GM12878 (cell line): ENCODE results near the gene ZCRB1. TPM values are rescaled to one million over a fixed set of nuclear protein-coding genes. Genes with fewer than 3 reads are reported as not detected.

Source experiments
- BACH1 ChIP-seq: fragments of 450-650 bp; IDR thresholded peaks from 2 replicates; pipeline ENCODE4 v1.6.1; 2017; ENCODE audit warnings: mild to moderate bottlenecking, borderline replicate concordance
- CBFB ChIP-seq: IDR thresholded peaks from 2 replicates; pipeline ENCODE4 v1.6.1; 2016; ENCODE audit warnings: antibody characterized with exemption, low read depth
- DPF2 ChIP-seq: fragments of 450-650 bp; IDR thresholded peaks from 2 replicates; pipeline ENCODE4 v1.6.1; 2017; ENCODE audit warnings: mild to moderate bottlenecking
- EZH2 ChIP-seq: IDR thresholded peaks from 2 replicates; pipeline ENCODE4 v1.6.1; 2012; ENCODE audit warnings: low read depth, mild to moderate bottlenecking, control low read depth, inconsistent platforms, low read length, borderline replicate concordance; ENCODE audit not compliant: control insufficient read depth
- HDAC6 ChIP-seq: fragments of 200-600 bp; sonication (generic); IDR thresholded peaks from one replicate; pipeline ENCODE4 v1.8.0; 2017; ENCODE audit warnings: antibody characterized with exemption; ENCODE audit not compliant: unreplicated experiment
- JUND ChIP-seq: IDR thresholded peaks from 2 replicates; pipeline ENCODE4 v1.6.1; 2012; ENCODE audit warnings: low read depth, mild to moderate bottlenecking, low read length, improper control_type of control experiment, moderate library complexity
- MTA2 ChIP-seq: fragments of 450-650 bp; IDR thresholded peaks from 2 replicates; pipeline ENCODE4 v1.6.1; 2016; ENCODE audit warnings: low read depth, mild to moderate bottlenecking, moderate library complexity
- NFYA ChIP-seq: IDR thresholded peaks from 2 replicates; pipeline ENCODE4 v1.6.1; 2011; ENCODE audit warnings: low read depth, mild to moderate bottlenecking, low read length, improper control_type of control experiment, borderline replicate concordance
- POU2F2 ChIP-seq: IDR thresholded peaks from 3 replicates; pipeline ENCODE4 v1.6.1; 2011; ENCODE audit warnings: low read depth, mild to moderate bottlenecking, low read length, borderline replicate concordance
- RAD51 ChIP-seq: fragments of 450-650 bp; IDR thresholded peaks from 2 replicates; pipeline ENCODE4 v1.6.1; 2016; ENCODE audit warnings: moderate library complexity, mild to moderate bottlenecking, inconsistent platforms
- RBBP5 ChIP-seq: fragments of 200-600 bp; sonication (generic); conservative IDR thresholded peaks from 2 replicates; pipeline ENCODE4 v1.6.1; 2016
- RUNX3 ChIP-seq: IDR thresholded peaks from 2 replicates; pipeline ENCODE4 v1.6.1; 2012; ENCODE audit warnings: low read length, inconsistent platforms
- SMAD5 ChIP-seq: IDR thresholded peaks from 2 replicates; pipeline ENCODE4 v1.6.1; 2016; ENCODE audit warnings: antibody characterized with exemption, low read depth
- SP1 ChIP-seq: IDR thresholded peaks from one replicate; pipeline ENCODE4 v1.6.1; 2011; ENCODE audit warnings: low read depth, low read length
- SREBF1 ChIP-seq: IDR thresholded peaks from 2 replicates; pipeline ENCODE4 v1.6.1; 2012; ENCODE audit warnings: mild to moderate bottlenecking, low read length
- SUPT20H ChIP-seq: IDR thresholded peaks from 2 replicates; pipeline ENCODE4 v1.6.1; 2011; ENCODE audit warnings: low read depth, mild to moderate bottlenecking, low read length, moderate library complexity, borderline replicate concordance; ENCODE audit not compliant: control insufficient read depth
- TAF1 ChIP-seq: IDR thresholded peaks from 2 replicates; pipeline ENCODE4 v1.6.1; 2011; ENCODE audit warnings: mild to moderate bottlenecking, low read depth, low read length, borderline replicate concordance
- YBX1 ChIP-seq: fragments of 450-650 bp; IDR thresholded peaks from 2 replicates; pipeline ENCODE4 v1.6.1; 2016; ENCODE audit warnings: antibody characterized with exemption
- ZBED1 ChIP-seq: IDR thresholded peaks from 2 replicates; pipeline ENCODE4 v1.6.1; 2016; ENCODE audit warnings: borderline replicate concordance
- ZNF207 ChIP-seq: fragments of 450-650 bp; IDR thresholded peaks from 2 replicates; pipeline ENCODE4 v1.6.1; 2014; ENCODE audit warnings: antibody characterized with exemption, mild to moderate bottlenecking, borderline replicate concordance
- ZNF217 ChIP-seq: fragments of 450-650 bp; IDR thresholded peaks from 2 replicates; pipeline ENCODE4 v1.6.1; 2017; ENCODE audit warnings: antibody characterized with exemption, mild to moderate bottlenecking
- ZNF384 ChIP-seq: IDR thresholded peaks from 2 replicates; pipeline ENCODE4 v1.6.1; 2012; ENCODE audit warnings: low read depth, mild to moderate bottlenecking, low read length, improper control_type of control experiment, borderline replicate concordance
- polyA plus RNA-seq, 11 experiments: library from polyadenylated mRNA; depleted of rRNA in 4 of 11; unstranded in 6 of 11; stranded (reverse) in 5 of 11; fragments of >200 nt; fragmentation: Nextera tagmentation in 4 of 11; fragmentation: Illumina TruSeq in 1 of 11; extraction: Ambion mirVana in 4 of 11; extraction: Trizol in 1 of 11; gene quantifications; 1 replicate in 1 of 11; 2 replicates in 10 of 11; pipeline versions ENCODE4 v1.2.1 to v1.2.3, GENCODE V29; 2011 to 2016; ENCODE audit warnings: inconsistent platforms in 2 of 11, missing spikeins in 2 of 11, low read depth in 1 of 11
- total RNA-seq, 4 experiments: library from RNA; depleted of rRNA in 3 of 4; stranded (reverse); fragments of >200 nt in 3 of 4; fragmentation: Illumina TruSeq in 1 of 4; extraction: Trizol in 1 of 4; gene quantifications; 2 replicates each; pipeline versions ENCODE4 v1.2.1 to v1.2.3, GENCODE V29; 2013 to 2021
- TF ChIP-seq, protein P1 (sequence below): fragments of 450-650 bp; IDR thresholded peaks from 2 replicates; pipeline ENCODE4 v1.6.1; 2016; ENCODE audit warnings: mild to moderate bottlenecking
- TF ChIP-seq, protein P2 (sequence below): fragments of 450-650 bp; IDR thresholded peaks from 2 replicates; pipeline ENCODE4 v1.6.1; 2017; ENCODE audit warnings: mild to moderate bottlenecking, low read depth, inconsistent platforms; ENCODE audit not compliant: poor library complexity, severe bottlenecking
- TF ChIP-seq, protein P3 (sequence below): IDR thresholded peaks from 2 replicates; pipeline ENCODE4 v1.6.1; 2011; ENCODE audit warnings: mild to moderate bottlenecking, low read depth, low read length, moderate library complexity; ENCODE audit not compliant: insufficient replicate concordance
- TF ChIP-seq, protein P4 (sequence below): fragments of 450-650 bp; IDR thresholded peaks from 2 replicates; pipeline ENCODE4 v1.6.1; 2014; ENCODE audit warnings: mild to moderate bottlenecking

Gene ZCRB1
- total and polyA plus RNA-seq, 10 of the 15 experiments (the other 5 are each of a cell fraction or from before 2014, with no cell fraction given) = 43.3 to 178 (median 88.6) TPM

DNA sequence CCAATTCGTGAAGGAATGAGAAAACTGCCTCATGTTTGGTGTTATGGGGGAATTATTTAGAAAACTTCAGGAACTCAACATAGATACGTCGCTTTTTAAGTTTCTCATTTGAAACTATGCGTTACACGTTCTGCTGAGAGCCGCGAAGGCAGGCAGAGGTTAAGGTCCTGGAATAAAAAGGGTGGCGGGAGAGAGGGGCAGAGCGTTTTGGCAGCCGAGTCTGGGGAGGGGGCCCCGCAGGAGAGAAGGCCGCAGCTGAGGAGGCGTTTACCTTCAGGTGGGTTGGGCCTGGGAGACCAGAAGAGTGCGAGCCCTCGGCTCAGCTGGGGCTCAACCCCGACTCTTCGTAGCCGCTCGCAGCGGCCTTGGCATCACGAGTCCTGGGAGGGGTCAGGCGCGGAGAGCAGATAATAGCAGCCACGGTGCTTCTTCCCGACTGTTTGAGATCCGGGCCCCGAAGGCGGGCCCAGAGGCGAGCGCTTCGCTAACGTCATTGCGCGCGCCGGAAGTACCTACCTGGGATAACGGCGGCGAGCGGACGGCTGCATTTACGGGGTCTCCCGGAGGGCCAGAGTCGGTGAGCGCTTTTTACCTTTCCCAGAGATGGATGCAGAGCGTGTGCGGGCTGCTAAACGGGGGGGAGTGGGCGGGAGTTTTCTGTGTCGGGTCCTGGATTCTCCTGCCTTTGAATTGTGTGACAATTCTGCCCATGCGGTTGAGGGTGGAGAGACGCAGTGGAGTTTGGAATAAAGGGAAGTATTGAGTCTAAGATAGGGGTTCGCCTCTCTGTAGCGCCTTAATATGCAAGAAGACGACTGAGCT, at the start of gene ZCRB1, which contains the start of gene PPHLN1 (continued):
- TF ChIP-seq ZNF384 (no peak), SREBF1 (no peak), RUNX3 (no peak; the same call in 1 of the 2 replicates), HDAC6 (no peak), EZH2 (no peak), SMAD5 (no peak), RBBP5 (no peak), SUPT20H (no peak), DPF2 (0 out of 2 replicates have a peak, but pooled peaks have one; percentile 22), BACH1 (0 out of 2 replicates have a peak, but pooled peaks have one; percentile 15), ZBED1 (no peak), ZNF207 (peak; percentile 24; the same call in 1 of the 2 replicates), MTA2 (no peak), NFYA (no peak), CBFB (no peak), RAD51 (no peak), YBX1 (no peak), JUND (no peak), POU2F2 (peak; percentile 20; the same call in 1 of the 3 replicates), TAF1 (peak; percentile 67; the same call in 1 of the 2 replicates), SP1 (no peak), ZNF217 (no peak)
- TF ChIP-seq, protein P1, sequence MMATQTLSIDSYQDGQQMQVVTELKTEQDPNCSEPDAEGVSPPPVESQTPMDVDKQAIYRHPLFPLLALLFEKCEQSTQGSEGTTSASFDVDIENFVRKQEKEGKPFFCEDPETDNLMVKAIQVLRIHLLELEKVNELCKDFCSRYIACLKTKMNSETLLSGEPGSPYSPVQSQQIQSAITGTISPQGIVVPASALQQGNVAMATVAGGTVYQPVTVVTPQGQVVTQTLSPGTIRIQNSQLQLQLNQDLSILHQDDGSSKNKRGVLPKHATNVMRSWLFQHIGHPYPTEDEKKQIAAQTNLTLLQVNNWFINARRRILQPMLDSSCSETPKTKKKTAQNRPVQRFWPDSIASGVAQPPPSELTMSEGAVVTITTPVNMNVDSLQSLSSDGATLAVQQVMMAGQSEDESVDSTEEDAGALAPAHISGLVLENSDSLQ = no peak
- TF ChIP-seq, protein P2, sequence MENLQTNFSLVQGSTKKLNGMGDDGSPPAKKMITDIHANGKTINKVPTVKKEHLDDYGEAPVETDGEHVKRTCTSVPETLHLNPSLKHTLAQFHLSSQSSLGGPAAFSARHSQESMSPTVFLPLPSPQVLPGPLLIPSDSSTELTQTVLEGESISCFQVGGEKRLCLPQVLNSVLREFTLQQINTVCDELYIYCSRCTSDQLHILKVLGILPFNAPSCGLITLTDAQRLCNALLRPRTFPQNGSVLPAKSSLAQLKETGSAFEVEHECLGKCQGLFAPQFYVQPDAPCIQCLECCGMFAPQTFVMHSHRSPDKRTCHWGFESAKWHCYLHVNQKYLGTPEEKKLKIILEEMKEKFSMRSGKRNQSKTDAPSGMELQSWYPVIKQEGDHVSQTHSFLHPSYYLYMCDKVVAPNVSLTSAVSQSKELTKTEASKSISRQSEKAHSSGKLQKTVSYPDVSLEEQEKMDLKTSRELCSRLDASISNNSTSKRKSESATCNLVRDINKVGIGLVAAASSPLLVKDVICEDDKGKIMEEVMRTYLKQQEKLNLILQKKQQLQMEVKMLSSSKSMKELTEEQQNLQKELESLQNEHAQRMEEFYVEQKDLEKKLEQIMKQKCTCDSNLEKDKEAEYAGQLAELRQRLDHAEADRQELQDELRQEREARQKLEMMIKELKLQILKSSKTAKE = no peak
- TF ChIP-seq, protein P3, sequence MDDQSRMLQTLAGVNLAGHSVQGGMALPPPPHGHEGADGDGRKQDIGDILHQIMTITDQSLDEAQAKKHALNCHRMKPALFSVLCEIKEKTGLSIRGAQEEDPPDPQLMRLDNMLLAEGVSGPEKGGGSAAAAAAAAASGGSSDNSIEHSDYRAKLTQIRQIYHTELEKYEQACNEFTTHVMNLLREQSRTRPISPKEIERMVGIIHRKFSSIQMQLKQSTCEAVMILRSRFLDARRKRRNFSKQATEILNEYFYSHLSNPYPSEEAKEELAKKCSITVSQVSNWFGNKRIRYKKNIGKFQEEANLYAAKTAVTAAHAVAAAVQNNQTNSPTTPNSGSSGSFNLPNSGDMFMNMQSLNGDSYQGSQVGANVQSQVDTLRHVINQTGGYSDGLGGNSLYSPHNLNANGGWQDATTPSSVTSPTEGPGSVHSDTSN = no peak
- TF ChIP-seq, protein P4, sequence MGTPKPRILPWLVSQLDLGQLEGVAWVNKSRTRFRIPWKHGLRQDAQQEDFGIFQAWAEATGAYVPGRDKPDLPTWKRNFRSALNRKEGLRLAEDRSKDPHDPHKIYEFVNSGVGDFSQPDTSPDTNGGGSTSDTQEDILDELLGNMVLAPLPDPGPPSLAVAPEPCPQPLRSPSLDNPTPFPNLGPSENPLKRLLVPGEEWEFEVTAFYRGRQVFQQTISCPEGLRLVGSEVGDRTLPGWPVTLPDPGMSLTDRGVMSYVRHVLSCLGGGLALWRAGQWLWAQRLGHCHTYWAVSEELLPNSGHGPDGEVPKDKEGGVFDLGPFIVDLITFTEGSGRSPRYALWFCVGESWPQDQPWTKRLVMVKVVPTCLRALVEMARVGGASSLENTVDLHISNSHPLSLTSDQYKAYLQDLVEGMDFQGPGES = no peak
